GM18861 (cell line): ENCODE results near the gene COL21A1.

Experiments used
- ATAC-seq: cut with Tn5 transposase; IDR thresholded peaks from one replicate; pipeline ENCODE4 v1.9.1; 2021; ENCODE audit not compliant: unreplicated experiment

COL21A1 gene

DNA sequence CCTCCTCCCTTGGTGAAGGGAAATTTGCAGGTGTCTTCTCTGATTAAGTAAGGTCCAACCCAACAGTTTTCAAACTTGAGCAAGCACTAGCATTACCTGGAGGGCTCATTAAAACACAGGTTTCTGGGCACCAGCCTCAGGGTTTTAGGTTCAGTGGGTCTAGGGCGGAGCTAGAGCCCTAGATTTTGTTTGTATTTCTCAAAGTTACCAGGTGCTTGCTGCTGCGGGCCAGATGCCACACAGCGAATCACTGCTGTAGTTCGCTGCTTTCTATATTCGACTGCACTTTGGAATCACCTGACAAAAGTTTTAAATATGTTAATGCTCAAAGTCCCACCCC is 869 bp downstream of the COL21A1 start:
- no peak for ATAC-seq

DNA sequence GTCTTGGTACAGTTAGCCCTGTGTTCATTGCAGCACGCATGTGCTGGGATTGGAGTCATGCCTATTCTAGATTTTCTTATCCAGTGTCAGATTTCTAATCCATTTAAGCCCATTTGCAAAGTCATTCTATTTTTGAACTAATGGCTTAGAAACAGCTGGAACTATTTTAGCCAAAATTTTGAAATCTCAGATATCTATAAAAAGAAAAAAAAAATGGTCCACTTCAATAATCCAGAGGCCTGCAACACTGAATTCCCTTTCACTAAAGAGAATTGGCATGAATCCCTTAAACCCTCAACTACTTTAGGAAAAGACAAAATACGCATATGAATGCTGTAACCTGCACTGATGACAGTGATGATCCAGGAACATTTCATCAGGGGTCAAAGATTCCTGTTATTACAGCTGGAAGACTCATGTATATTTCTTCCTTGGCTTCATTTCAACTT is 1.5 kb downstream of the COL21A1 start:
- no peak for ATAC-seq

DNA sequence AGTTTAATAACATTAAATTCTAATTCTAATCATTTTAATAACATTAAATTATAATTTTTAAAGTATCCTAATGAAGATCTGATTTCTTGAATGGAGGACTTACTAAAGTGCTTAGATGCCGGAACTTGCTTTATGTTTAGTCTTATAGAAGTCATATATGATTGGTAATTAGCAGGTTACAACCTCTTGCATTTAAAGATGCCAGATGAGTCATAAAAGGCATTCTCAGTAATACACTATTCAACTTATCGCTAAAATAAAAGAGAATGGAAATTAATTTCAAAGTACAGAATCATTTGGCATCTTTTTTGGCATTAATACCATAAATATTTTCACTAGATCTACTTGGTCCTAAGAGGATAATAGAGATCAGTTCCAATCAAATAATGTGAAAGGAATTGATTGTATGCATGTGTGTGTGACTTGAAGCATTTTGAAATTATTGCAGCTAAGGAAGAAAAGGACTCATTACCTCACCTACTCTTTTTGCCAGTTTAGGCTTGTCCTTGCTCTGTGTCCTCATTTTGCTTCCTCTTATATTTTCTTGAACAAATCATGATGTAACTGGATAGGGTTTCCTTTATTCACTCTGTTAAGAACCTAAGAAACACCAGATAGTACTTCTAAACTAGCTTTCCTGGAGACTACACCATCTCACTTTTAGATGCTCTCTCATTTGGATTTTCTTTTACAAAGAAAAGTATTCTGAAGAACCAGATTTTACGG is 2.7 kb downstream of the COL21A1 start:
- ATAC-seq = no peak

DNA sequence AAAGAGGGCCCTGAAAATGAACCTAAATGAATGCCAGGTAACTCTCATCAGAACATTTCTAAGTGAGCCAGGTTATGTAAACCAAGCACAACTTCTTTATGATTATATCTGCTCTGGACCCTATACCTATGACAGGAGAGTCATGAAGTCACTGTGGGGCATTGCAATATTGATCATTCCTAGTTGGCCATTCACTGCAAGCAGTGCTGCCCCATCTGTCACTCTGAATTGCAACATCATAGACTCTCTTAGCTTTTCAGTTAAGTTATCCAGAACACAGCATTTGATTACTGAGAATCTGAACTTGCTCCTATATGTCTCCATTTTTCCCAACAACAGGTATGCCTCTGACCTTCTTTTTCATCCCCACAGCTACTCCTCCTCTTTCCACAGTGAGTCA is 3.3 kb downstream of the COL21A1 start:
- ATAC-seq = no peak

DNA sequence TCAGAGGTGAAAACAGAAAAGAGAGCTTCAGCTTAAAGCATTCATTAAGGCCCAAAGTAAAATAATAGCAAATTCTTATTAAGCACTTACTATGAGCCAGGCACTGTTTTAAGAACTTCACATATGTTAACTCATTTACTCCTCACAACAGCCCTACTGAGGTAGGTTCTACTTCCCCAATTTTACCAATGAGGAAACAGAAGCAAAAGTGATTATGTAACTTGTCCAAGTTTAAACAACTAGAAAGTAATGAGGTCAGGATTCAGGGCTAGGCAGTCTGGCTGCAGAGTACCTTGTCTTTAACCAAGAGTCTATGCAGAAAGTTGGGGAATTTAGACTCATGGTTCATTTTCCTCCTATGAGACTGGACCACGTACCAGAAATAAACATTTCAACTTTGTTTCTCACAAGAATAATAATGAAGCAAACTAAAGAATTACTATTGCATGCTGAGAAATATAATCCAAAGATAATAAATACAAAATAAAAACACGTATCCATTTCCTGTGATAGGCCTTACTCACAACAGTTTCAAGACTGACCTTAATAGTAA is 3.8 kb downstream of the COL21A1 start:
- no peak for ATAC-seq

DNA sequence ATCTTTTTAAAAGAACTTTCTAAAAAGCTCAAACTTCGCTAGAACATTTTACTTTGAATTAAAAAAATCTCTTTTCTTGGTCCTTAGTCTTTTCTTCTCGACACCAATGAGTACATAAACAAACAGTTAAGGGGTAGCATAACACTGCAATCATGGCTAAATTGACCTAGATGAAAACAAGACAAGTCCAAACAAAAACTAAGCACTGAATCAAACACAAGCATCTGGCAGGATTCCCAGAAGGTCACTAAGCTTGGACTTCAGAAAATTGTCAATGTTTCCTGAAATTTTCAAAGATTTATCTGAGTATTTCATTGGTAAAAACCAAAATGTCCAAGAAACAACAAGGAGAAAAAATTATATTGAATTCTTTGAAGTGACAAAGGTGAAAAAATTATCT is 5.0 kb downstream of the COL21A1 start:
- ATAC-seq = no peak

DNA sequence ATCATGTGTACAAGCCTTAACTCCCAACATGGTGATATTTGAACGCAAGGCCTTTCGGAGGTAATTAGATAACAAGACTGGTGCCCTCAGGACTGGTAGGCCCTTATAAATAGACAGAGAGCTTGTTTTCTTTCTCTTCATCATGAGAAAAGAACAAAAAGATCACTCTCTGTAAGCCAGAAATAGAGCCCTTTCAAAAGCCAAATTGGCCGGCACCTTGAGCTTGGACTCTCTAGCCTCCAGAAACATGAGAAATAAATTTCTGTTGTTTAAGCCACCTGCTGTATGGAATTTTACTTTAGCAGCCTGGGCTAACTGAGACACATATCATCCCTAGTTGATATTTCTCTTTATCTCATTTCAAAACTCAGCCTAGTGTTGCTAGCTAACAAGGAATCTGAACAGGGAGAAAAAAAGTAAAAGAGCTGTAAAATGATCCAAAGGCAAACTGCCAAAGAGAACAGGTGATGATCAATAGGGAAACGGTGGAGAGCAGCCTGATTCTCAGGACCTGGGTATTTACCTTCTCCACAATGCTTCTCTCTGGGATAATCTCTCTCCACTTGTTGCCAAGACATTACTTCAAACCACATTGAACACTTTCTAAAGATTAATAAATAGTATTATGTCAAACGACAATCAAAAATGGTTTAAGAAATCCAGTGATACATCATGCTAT is 6.1 kb downstream of the COL21A1 start:
- no peak for ATAC-seq

DNA sequence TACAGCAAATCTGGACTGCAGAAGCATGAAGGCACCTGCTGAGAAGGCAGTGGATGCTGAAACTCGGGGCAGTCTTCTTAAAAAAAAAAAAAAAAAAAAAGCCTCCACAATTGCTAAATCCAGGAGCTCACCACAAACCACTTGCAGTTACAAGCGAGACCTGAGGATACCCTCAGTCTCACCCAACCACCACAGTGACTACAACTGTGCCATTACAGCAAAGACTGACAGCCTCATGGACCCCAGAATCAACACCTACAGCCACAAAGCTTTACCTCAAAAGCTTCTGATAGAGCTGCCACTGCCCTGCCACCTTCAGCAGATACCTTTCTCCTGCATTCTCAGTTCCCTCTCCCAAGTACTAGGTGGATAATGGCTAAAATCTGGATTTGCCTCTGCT is 9.0 kb downstream of the COL21A1 start:
- ATAC-seq = no peak

DNA sequence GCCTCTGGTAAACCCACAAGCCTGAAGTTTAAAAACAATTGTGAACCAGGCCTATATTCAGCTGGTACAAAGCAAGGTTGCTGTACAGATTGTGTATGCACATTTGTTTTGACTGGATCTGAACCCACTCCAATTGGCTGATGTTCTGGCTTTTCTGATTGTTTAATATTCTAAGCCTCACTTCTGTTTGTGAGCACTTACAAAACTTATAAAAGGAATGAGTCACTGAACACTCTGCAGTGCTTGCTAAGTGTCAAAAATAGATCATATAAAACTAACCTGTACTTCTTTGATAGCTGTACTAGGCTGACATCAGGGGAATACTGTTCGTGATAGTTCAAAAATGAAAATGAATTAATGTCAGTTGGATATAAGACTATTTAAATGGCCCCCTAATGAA is 12.1 kb downstream of the COL21A1 start:
- ATAC-seq = no peak

DNA sequence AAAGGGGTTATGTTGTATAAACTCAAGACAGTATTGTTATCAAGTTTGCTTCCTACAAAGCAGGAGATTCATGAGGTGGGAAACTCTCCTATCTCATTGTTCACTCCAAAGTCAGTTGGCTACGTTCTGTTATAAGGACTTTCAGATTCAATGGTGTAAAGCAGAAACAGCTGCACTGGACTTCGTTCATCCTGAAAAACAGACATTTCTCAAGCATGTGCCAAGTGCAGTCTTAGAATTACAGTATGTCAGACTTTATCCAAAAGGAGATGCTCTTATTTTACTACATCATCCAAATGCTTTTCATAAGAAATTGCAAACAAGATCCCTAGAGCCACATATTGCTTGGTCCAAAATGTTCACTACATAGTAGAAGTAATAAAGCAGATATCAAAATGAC is 14.9 kb downstream of the COL21A1 start:
- no peak for ATAC-seq

DNA sequence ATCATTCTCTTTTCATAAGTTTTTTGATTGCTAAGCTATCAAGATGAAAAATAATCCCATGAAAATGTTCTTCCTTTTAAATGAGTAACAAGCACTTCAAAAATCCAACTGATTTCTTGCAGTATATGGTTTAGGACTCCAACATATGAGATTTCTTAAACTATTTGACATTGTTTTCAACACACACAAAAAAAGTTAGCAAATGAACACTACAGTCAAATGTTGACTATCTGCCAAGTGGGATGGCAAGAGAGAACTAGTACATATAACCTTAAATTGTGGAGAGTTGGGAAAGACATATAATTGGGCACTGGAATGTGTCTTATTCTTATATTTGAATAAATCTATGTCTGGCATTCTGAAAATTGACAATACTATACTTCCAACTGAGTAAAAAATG is 15.6 kb downstream of the COL21A1 start:
- ATAC-seq = no peak

DNA sequence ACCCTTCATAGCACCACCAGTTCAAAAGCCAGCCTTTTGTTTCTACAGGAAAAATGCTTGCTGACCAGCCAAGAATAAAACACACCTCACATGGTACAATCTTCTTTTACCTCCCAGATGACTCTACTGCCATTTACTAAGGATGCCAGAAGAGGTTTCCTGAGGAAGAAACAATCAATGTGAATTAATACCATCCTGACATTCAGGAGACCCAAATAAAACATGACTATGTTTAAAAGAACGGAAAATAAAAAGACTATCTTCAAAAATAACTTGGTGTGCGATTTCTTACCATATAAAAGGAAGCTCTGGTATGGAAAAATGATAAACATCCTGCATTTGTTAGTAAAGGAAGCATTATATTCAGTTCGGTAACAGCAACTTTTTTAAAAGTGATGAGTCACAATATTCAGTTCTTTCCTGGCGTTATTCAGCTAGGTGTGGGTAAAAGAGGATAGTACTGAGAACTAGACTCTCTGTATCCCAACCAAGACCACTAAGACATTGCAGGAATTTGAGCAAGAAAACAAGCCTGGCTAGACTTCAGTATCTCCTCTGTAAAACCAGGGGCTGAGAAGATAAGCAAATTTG is 16.3 kb downstream of the COL21A1 start:
- no peak for ATAC-seq

DNA sequence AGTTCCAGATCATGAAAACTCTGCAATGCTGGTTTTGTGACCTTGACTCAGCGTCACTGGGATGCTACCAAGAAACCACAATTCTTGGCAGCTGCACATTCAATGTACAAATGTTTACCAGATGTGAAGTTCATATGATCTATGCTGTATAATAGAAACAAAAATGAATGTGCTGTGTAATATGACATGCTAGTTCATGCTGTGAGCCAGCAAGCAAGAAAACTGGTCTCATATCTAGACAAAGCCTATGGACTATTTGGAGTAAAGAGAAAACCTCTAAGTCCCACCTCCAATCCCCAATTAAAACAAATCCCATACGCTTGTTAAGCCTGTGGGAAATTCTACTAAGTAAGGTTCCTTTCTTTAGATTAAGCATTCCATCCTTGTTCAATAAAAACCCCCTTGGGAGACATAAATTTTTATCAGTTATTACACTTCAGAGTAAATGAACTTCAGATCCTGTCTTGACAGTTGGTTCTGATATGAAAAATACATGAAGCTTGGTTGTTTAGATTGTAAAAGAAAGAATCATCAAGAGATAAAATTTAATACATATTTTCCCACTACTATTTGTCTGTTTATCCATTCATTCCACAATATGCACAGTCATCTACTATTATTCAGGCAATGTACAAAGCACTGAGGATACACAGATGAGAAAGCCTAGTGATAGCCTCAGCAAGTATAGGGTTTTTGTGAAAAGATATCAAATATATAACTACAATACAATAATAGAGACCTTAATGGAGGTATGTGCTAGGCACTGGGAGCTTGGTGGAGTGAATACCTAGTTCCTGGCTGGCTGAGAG is 20.1 kb downstream of the COL21A1 start:
- no peak for ATAC-seq

DNA sequence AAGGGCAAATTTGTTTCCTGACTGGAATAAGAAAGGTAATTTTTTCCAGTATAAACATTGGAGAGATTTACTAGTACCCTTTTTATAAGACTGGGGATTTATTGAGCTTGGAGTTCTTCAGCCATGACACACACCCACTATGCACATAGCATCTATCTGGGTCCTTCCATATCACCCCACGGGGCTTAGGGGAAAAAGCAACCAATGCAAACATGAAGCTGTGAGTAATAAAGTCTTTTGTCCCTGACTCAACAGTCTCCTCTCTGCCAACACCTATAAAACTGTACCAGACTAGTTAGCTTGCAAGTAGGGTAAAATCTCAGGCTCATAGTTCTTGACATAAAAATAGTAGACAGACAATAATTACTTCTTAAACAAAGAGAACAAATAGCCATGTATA is 23.4 kb downstream of the COL21A1 start:
- no peak for ATAC-seq

DNA sequence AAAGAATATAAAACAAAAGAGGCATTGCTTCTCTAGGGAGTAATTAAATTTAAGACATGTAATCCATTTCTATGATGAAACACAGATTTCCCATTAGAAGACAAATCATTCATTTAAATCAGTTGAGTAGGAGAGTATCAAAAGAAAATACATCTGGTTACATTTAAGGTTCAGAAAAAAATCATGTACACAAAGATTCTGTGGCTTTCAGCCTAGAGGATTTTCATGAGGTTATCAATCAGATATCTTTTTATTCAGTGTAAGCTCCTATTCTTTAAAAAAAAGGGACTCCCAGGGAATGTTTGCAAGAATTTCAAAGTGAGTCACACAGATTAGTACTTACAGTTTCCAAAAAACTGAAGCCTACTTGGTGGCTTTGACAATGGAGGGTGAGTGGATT is 24.9 kb downstream of the COL21A1 start:
- no peak for ATAC-seq

DNA sequence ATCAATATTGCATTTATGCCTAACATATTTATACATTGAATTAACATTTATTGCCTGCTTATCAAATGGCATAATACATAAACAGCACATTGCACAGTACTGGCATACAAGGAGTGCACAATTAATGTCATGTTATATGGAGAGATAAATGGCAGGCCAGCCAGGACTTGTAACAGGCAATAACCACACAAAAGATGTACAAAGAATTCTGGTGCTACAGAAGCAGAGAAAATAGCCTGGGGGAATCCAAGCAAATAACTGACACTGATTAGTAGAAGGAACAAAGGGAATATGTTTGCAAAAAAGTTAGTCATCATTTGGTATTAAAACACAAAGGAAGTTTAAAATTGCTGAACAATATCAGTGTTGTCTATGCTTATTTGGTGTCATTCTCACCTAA is 27.3 kb downstream of the COL21A1 start:
- ATAC-seq = no peak

DNA sequence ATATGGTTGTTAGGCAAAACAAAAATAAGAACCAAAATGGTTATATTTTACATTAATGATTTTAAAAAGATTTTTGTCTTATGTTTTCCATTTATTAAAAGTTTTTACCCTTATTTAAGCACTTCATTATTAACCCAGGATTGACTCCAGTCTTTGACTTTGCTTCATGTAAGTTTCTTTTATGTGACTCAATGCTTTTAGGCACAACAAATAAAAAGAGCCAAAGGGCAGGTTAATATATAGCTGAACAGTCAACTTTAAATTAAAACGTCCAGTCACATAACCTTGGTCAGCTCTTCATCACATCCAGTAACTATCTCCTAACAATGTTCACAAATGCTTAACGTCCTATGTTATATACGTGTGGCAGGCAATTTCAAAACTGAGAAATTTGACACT is 32.7 kb downstream of the COL21A1 start:
- ATAC-seq = no peak

DNA sequence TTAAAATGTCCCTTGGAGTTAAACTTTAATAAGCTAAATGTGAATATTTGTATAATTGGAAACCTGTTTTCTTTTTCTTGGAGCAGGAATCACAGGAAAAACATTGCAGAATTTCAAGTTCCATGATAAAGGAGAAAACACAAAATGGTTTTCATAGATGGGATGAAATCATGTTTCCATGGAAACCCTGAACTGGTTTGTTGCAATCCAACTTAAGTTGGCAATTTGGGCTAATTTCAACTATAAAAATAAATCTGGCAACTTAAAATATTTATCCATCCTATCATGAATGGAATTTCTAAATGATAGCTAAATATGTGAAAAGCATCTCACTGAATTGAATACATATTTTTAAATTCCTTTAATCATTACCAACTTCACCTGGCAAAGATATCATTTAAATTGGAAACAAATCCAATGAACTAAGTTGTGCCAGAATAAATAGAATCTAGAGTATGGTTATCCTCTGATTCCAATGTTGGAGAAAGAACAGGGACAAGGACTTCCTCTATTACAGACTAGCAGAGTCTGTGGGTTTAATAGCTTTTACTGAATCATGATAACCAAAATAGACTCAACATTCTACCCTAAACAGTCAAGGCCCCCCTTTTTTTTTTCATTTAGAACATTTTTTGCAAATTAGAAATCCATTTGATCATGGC is 33.2 kb downstream of the COL21A1 start:
- no peak for ATAC-seq

DNA sequence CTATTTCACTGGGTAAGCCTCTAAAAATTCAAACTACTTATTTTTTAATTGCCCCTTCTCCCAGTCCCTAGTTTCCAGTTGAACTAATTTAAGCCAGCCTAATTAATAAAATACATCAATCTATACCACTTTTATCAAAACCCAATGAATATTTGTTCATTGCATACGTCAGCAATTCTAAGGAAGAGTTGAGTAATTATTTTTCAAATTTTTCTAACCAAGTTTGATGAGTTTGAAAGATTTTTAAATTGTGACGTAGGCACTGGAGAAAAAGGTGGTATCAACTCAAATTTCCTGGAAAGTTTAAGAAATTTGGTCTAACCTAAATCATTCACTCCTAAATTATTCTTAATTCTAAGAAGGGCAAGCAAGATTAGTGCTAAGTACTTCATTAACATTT is 35.7 kb downstream of the COL21A1 start:
- no peak for ATAC-seq

DNA sequence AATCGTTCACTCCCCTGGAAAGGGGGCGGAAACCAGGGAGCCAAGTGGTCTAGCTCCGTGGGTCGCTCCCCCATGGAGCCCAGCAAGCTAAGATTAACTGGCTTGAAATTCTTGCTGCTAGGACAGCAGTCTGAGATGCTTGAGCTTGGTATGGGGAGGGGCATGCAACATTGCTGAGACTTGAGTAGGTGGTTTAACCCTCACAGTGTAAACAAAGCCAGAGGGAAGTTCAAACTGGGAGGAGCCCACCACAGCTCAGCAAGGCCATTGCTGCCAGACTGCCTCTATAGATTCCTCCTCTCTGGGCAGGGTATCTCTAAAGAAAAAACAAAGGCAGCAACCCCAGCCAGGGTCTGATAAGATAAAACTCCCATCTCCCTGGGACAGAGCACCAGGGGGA is 43.2 kb downstream of the COL21A1 start:
- no peak for ATAC-seq

DNA sequence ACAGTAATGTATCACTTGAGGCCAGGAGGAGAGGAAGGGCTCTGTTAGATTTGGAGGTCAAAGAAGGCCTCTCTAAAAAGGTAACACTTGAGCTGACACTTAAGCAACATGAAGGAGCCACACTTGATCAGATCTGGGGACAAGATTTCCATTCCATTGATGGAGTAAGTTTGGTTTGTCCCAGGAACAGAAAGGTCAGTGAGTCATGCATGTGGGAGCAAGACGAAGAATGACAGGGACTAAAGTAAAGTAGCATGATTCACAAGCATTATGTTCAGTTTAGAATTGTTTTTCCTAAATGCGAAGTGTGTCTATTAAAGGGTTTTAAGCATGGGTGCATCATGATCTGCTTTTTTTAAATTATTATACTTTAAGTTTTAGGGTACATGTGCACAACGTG is 47.4 kb downstream of the COL21A1 start:
- ATAC-seq = no peak
